Measurements from ENCODE around the gene ATP9A. TPM values are rescaled to one million over a fixed set of nuclear protein-coding genes. Genes with fewer than 3 reads are reported as not detected.

Gene ATP9A
- total and polyA plus RNA-seq, 5 donors from 2014 or later = 0.10 to 0.76 TPM; not detected in 3

DNA sequence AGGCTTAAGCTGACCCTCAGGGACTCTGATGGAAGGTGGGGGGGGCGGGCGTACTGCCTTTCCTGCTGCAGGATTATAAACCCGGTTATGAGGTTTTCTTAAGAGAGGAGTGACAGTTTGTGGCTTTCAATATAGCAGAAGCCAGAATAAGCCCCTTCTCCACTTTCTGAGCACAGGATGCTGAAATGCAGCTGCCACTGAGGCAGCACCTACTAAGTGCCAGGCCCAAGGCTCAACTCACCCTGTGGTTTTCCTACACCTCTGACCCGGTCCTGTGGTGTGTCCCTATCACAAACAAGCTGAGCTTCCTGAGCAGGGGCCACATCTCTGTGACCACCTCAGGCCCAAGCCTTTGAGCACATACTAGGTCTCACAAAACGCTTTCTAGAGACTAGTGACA lies 166.1 kb downstream of the ATP9A start:
- DNase-seq (no peak), ATAC-seq (ENCODE audit: low read depth in 2 of 2) (no peak)
- H3K4me3 ChIP-seq (ENCODE audit: low read depth, low read length) = no peak overlapping the region
- Mint-ChIP-seq H3K36me3 (no peaks in the 10 kb centered on the region), H3K27ac (no peak overlapping the region), H3K4me1 (peaks cover 0 to 6% (median 0%) of the 10 kb centered on the region in 4 donors), H3K4me3 (no peak overlapping the region), H3K27me3 (peaks cover 4% of the 10 kb centered on the region), H3K9me3 (no peaks in the 10 kb centered on the region)
- H3K27ac ChIP-seq (ENCODE audit: insufficient read depth, low read length, poor library complexity, severe bottlenecking) = no peak overlapping the region
- H3K4me1 ChIP-seq (ENCODE audit: control insufficient read depth, insufficient read depth, low read length, poor library complexity, severe bottlenecking) = no peaks in the 10 kb centered on the region
- no peaks in the 10 kb centered on the region for H3K36me3 ChIP-seq (ENCODE audit: control insufficient read depth, insufficient read depth, low read length)
- H3K27me3 ChIP-seq (ENCODE audit: control insufficient read depth, insufficient read depth, low read length) = no peaks in the 10 kb centered on the region
- H3K9me3 ChIP-seq (ENCODE audit: control insufficient read depth in 2 of 2, low read length in 2 of 2) = no peaks in the 10 kb centered on the region

DNA sequence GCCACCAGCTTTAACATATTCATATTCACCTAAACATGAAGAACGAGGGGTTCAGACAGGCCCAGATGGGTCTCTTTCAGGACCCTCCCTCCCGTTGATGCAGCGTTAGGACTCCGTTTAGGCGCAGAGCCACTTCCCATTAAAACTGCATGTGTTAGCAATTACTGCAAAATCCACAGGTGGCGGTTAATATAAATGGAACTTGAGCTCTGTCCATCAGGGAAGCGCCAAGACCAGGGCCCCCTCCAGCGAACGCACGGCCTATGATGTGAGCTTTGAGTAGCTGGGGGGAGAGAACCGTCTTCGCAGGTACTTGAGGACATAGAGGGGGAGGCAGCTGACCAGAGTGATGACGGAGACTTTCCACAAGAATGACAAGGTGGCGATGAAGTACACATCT lies 167.2 kb downstream of the ATP9A start:
- no peaks in the 10 kb centered on the region for H3K27me3 ChIP-seq (ENCODE audit: control insufficient read depth, insufficient read depth, low read length)
- no peaks in the 10 kb centered on the region for H3K36me3 ChIP-seq (ENCODE audit: control insufficient read depth, insufficient read depth, low read length)
- no peak overlapping the region for H3K4me3 ChIP-seq (ENCODE audit: low read depth, low read length)
- H3K27me3 Mint-ChIP-seq = peaks cover 4% of the 10 kb centered on the region
- DNase-seq (no peak), ATAC-seq (ENCODE audit: low read depth in 2 of 2) (no peak)
- H3K27ac ChIP-seq (ENCODE audit: insufficient read depth, low read length, poor library complexity, severe bottlenecking) = no peak overlapping the region
- H3K27ac Mint-ChIP-seq = no peak overlapping the region
- no peaks in the 10 kb centered on the region for H3K36me3 Mint-ChIP-seq
- H3K4me1 ChIP-seq (ENCODE audit: control insufficient read depth, insufficient read depth, low read length, poor library complexity, severe bottlenecking) = no peaks in the 10 kb centered on the region
- H3K4me3 Mint-ChIP-seq = no peak overlapping the region
- peaks cover 0 to 5% (median under 1%) of the 10 kb centered on the region in 4 donors for H3K4me1 Mint-ChIP-seq
- H3K9me3 Mint-ChIP-seq = no peaks in the 10 kb centered on the region
- no peaks in the 10 kb centered on the region for H3K9me3 ChIP-seq (ENCODE audit: control insufficient read depth in 2 of 2, low read length in 2 of 2)

GRCh38 chr20:51600016-51600420 lies 168.2 kb downstream of the ATP9A start:
- H3K4me3 ChIP-seq (ENCODE audit: low read depth, low read length) = no peak overlapping the region
- no peak overlapping the region for H3K27ac Mint-ChIP-seq
- peaks cover 2 to 9% (median 4%) of the 10 kb centered on the region in 4 donors for H3K4me1 Mint-ChIP-seq

GRCh38 chr20:51598556-51598955 lies 169.6 kb downstream of the ATP9A start:
- no peak overlapping the region for H3K4me3 Mint-ChIP-seq
- peaks cover 8% of the 10 kb centered on the region for H3K27me3 Mint-ChIP-seq
- Histone ChIP-seq H3K4me1 (ENCODE audit: control insufficient read depth, insufficient read depth, low read length, poor library complexity, severe bottlenecking) (peaks cover 10% of the 10 kb centered on the region), H3K27me3 (ENCODE audit: control insufficient read depth, insufficient read depth, low read length) (no peaks in the 10 kb centered on the region), H3K36me3 (ENCODE audit: control insufficient read depth, insufficient read depth, low read length) (no peaks in the 10 kb centered on the region), H3K4me3 (ENCODE audit: low read depth, low read length) (no peak overlapping the region), H3K9me3 (ENCODE audit: control insufficient read depth in 2 of 2, low read length in 2 of 2) (no peaks in the 10 kb centered on the region), H3K27ac (ENCODE audit: insufficient read depth, low read length, poor library complexity, severe bottlenecking) (no peak overlapping the region)
- H3K9me3 Mint-ChIP-seq = no peaks in the 10 kb centered on the region
- no peaks in the 10 kb centered on the region for H3K36me3 Mint-ChIP-seq
- ATAC-seq (ENCODE audit: low read depth in 2 of 2) (no peak), DNase-seq (no peak)
- H3K27ac Mint-ChIP-seq = no peak overlapping the region
- H3K4me1 Mint-ChIP-seq = peaks cover 7 to 19% (median 14%) of the 10 kb centered on the region in 4 donors

More at GRCh38 chr20:51600016-51600420, 168.2 kb downstream of the ATP9A start:
- peaks cover 7% of the 10 kb centered on the region for H3K27me3 Mint-ChIP-seq
- Histone ChIP-seq H3K4me1 (ENCODE audit: control insufficient read depth, insufficient read depth, low read length, poor library complexity, severe bottlenecking) (peaks cover 4% of the 10 kb centered on the region), H3K27ac (ENCODE audit: insufficient read depth, low read length, poor library complexity, severe bottlenecking) (no peak overlapping the region), H3K9me3 (ENCODE audit: control insufficient read depth in 2 of 2, low read length in 2 of 2) (no peaks in the 10 kb centered on the region), H3K36me3 (ENCODE audit: control insufficient read depth, insufficient read depth, low read length) (no peaks in the 10 kb centered on the region), H3K27me3 (ENCODE audit: control insufficient read depth, insufficient read depth, low read length) (no peaks in the 10 kb centered on the region)
- DNase-seq = no peak
- ATAC-seq (ENCODE audit: low read depth in 2 of 2) = no peak
- no peaks in the 10 kb centered on the region for H3K9me3 Mint-ChIP-seq
- H3K36me3 Mint-ChIP-seq = no peaks in the 10 kb centered on the region
- no peak overlapping the region for H3K4me3 Mint-ChIP-seq

DNA sequence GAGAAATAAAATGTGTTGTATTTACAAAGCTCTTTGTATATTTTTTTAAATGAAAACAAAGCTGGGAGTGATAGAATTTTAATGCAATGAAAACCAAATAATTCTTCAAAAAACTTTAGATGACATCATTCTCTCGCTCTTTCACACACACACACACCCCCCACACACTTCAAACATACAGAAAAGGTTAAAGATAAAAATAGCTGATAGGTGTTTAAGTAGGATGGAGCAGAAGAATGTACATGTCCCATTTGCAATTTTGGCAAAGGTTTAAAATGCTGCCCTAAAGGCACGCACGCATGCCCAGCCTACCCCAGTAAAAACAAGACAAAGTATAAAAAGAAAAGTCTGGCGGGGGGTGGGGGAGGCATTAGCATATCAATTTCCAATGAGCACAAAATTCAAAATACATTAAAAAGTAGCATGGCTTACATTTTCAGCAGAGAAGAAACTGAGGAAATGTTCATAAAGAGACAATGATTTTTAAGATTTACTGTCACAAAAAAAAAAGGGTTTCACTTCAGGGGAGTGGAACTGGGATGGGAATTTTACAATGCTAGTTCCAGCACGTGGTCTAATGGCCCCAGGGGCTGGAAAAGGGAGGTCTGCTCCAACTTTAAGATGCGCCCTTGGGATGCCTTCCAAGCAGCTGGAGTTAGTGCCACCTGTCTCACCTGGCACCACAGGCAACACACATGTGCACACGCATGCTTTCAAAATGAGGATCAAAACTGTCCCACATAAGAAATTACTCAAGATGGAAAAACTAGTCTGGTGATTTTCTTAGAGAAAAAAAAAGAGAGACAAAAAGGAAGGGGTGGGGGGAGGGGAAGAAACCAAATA lies 170.6 kb downstream of the ATP9A start:
- ATAC-seq (ENCODE audit: low read depth in 2 of 2) (no peak), DNase-seq (no peak)
- Mint-ChIP-seq H3K4me1 (peaks cover 7 to 20% (median 14%) of the 10 kb centered on the region in 4 donors), H3K4me3 (no peak overlapping the region), H3K9me3 (no peaks in the 10 kb centered on the region), H3K36me3 (no peaks in the 10 kb centered on the region), H3K27ac (peak overlapping the region in 1 of 3 donors; percentile 68), H3K27me3 (peaks cover 8% of the 10 kb centered on the region)
- Histone ChIP-seq H3K27ac (ENCODE audit: insufficient read depth, low read length, poor library complexity, severe bottlenecking) (no peak overlapping the region), H3K4me3 (ENCODE audit: low read depth, low read length) (no peak overlapping the region), H3K27me3 (ENCODE audit: control insufficient read depth, insufficient read depth, low read length) (no peaks in the 10 kb centered on the region), H3K9me3 (ENCODE audit: control insufficient read depth in 2 of 2, low read length in 2 of 2) (no peaks in the 10 kb centered on the region), H3K4me1 (ENCODE audit: control insufficient read depth, insufficient read depth, low read length, poor library complexity, severe bottlenecking) (peaks cover 10% of the 10 kb centered on the region), H3K36me3 (ENCODE audit: control insufficient read depth, insufficient read depth, low read length) (no peaks in the 10 kb centered on the region)

GRCh38 chr20:51596668-51597388 lies 171.4 kb downstream of the ATP9A start:
- H3K36me3 ChIP-seq (ENCODE audit: control insufficient read depth, insufficient read depth, low read length) = no peaks in the 10 kb centered on the region
- H3K4me1 ChIP-seq (ENCODE audit: control insufficient read depth, insufficient read depth, low read length, poor library complexity, severe bottlenecking) = peaks cover 10% of the 10 kb centered on the region
- Mint-ChIP-seq H3K27ac (peak overlapping the region in 1 of 3 donors; percentile 68), H3K9me3 (no peaks in the 10 kb centered on the region), H3K36me3 (no peaks in the 10 kb centered on the region), H3K4me1 (peaks cover 7 to 20% (median 14%) of the 10 kb centered on the region in 4 donors), H3K4me3 (no peak overlapping the region), H3K27me3 (peaks cover 8% of the 10 kb centered on the region)
- no peak for ATAC-seq (ENCODE audit: low read depth in 2 of 2)
- no peak overlapping the region for H3K4me3 ChIP-seq (ENCODE audit: low read depth, low read length)
- no peaks in the 10 kb centered on the region for H3K27me3 ChIP-seq (ENCODE audit: control insufficient read depth, insufficient read depth, low read length)
- no peaks in the 10 kb centered on the region for H3K9me3 ChIP-seq (ENCODE audit: control insufficient read depth in 2 of 2, low read length in 2 of 2)
- DNase-seq = no peak
- no peak overlapping the region for H3K27ac ChIP-seq (ENCODE audit: insufficient read depth, low read length, poor library complexity, severe bottlenecking)

- no peaks in the 10 kb centered on the region for H3K36me3 Mint-ChIP-seq
- Histone ChIP-seq H3K4me3 (ENCODE audit: low read depth, low read length) (no peak overlapping the region), H3K27me3 (ENCODE audit: control insufficient read depth, insufficient read depth, low read length) (no peaks in the 10 kb centered on the region), H3K9me3 (ENCODE audit: control insufficient read depth in 2 of 2, low read length in 2 of 2) (no peaks in the 10 kb centered on the region), H3K4me1 (ENCODE audit: control insufficient read depth, insufficient read depth, low read length, poor library complexity, severe bottlenecking) (peaks cover 10% of the 10 kb centered on the region), H3K36me3 (ENCODE audit: control insufficient read depth, insufficient read depth, low read length) (no peaks in the 10 kb centered on the region), H3K27ac (ENCODE audit: insufficient read depth, low read length, poor library complexity, severe bottlenecking) (no peak overlapping the region)
- no peak overlapping the region for H3K4me3 Mint-ChIP-seq
- peak overlapping the region in 1 of 3 donors; percentile 52 for H3K27ac Mint-ChIP-seq
- no peak for ATAC-seq (ENCODE audit: low read depth in 2 of 2)
- no peak for DNase-seq
- H3K9me3 Mint-ChIP-seq = no peaks in the 10 kb centered on the region
- peaks cover 7 to 20% (median 14%) of the 10 kb centered on the region in 4 donors for H3K4me1 Mint-ChIP-seq
- peaks cover 8% of the 10 kb centered on the region for H3K27me3 Mint-ChIP-seq
Measured at GRCh38 chr20:51595744-51596143, 172.4 kb downstream of the ATP9A start.
